ENCODE data around the gene OLFM4.

OLFM4 gene

DNA sequence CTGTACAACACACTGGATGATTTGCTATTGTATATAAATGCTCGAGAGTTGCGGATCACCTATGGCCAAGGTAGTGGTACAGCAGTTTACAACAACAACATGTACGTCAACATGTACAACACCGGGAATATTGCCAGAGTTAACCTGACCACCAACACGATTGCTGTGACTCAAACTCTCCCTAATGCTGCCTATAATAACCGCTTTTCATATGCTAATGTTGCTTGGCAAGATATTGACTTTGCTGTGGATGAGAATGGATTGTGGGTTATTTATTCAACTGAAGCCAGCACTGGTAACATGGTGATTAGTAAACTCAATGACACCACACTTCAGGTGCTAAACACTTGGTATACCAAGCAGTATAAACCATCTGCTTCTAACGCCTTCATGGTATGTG is 21.5 kb downstream of the OLFM4 start (continued):
- no peak for TF ChIP-seq ZBTB1 (tag by site-specific recombination; IDR thresholded peaks at IDR 0.05)
- TF ChIP-seq PRDM1 (tag by site-specific recombination; IDR thresholded peaks at IDR 0.05): no peak
- TF ChIP-seq, protein P1, sequence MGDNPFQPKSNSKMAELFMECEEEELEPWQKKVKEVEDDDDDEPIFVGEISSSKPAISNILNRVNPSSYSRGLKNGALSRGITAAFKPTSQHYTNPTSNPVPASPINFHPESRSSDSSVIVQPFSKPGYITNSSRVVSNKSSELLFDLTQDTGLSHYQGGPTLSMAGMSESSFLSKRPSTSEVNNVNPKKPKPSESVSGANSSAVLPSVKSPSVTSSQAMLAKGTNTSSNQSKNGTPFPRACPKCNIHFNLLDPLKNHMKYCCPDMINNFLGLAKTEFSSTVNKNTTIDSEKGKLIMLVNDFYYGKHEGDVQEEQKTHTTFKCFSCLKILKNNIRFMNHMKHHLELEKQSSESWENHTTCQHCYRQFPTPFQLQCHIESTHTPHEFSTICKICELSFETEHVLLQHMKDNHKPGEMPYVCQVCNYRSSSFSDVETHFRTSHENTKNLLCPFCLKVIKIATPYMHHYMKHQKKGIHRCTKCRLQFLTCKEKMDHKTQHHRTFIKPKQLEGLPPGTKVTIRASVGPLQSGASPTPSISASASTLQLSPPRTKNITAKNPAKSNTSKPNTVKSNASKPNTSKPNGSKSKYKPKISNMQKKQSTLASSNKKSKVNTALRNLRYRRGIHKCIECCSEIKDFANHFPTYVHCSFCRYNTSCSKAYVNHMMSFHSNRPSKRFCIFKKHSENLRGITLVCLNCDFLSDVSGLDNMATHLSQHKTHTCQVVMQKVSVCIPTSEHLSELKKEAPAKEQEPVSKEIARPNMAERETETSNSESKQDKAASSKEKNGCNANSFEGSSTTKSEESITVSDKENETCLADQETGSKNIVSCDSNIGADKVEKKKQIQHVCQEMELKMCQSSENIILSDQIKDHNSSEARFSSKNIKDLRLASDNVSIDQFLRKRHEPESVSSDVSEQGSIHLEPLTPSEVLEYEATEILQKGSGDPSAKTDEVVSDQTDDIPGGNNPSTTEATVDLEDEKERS (tag by site-specific recombination; IDR thresholded peaks at IDR 0.05): no peak
- TF ChIP-seq ZNF266 (tag by site-specific recombination; IDR thresholded peaks at IDR 0.05; ENCODE audit: low read depth): no peak
- TF ChIP-seq, protein P2, sequence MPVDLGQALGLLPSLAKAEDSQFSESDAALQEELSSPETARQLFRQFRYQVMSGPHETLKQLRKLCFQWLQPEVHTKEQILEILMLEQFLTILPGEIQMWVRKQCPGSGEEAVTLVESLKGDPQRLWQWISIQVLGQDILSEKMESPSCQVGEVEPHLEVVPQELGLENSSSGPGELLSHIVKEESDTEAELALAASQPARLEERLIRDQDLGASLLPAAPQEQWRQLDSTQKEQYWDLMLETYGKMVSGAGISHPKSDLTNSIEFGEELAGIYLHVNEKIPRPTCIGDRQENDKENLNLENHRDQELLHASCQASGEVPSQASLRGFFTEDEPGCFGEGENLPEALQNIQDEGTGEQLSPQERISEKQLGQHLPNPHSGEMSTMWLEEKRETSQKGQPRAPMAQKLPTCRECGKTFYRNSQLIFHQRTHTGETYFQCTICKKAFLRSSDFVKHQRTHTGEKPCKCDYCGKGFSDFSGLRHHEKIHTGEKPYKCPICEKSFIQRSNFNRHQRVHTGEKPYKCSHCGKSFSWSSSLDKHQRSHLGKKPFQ (tag by site-specific recombination; IDR thresholded peaks at IDR 0.05): no peak
- no peak for TF ChIP-seq MEIS1 (CRISPR knock-in tag; IDR thresholded peaks at IDR 0.05; ENCODE audit: borderline replicate concordance)
- TF ChIP-seq KLF10 (tag by site-specific recombination; IDR thresholded peaks at IDR 0.05): no peak
- TF ChIP-seq ZNF521 (tag by site-specific recombination; IDR thresholded peaks at IDR 0.05): no peak
- TF ChIP-seq, protein P3, sequence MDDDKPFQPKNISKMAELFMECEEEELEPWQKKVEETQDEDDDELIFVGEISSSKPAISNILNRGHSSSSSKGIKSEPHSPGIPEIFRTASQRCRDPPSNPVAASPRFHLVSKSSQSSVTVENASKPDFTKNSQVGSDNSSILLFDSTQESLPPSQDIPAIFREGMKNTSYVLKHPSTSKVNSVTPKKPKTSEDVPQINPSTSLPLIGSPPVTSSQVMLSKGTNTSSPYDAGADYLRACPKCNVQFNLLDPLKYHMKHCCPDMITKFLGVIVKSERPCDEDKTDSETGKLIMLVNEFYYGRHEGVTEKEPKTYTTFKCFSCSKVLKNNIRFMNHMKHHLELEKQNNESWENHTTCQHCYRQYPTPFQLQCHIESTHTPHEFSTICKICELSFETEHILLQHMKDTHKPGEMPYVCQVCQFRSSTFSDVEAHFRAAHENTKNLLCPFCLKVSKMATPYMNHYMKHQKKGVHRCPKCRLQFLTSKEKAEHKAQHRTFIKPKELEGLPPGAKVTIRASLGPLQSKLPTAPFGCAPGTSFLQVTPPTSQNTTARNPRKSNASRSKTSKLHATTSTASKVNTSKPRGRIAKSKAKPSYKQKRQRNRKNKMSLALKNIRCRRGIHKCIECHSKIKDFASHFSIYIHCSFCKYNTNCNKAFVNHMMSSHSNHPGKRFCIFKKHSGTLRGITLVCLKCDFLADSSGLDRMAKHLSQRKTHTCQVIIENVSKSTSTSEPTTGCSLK (tag by site-specific recombination; IDR thresholded peaks at IDR 0.05): no peak
- no peak for TF ChIP-seq MZF1 (tag by site-specific recombination; IDR thresholded peaks at IDR 0.05; ENCODE audit: borderline replicate concordance)
- no peak for TF ChIP-seq KLF1 (tag by site-specific recombination; IDR thresholded peaks at IDR 0.05)

DNA sequence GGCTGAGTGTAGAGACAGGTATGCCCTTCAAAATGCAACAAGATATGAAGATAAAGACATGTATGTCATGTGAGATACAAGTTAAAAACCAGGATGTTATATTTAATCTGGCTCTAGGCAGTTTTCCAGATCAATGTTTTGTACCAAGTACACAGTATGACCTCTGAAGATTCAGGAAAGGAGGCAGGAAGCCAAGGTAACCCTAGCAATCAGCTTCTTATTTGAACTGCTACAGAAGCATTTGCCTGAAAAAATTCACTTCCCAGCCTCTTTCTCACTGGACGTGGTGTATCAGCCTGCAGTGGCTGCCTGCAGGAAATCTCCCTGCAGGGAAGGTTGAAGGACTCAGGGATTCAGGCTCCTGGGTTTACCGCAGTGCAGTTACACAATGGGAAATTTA is 24.1 kb downstream of the OLFM4 start:
- Histone ChIP-seq H3K36me3 (ENCODE audit: control insufficient read depth in 2 of 2, insufficient read depth in 1 of 2, low read length in 2 of 2) (no peaks in the 10 kb centered on the region), H3K4me3 (ENCODE audit: low read depth, low read length) (no peak overlapping the region)
- CTCF ChIA-PET: interaction anchor here (1.6 kb wide), 1 partner anchor 84 kb away, joined by 6 read pairs; no protein-coding TSS in a partner anchor

More for the DNA sequence above, 24.1 kb downstream of the OLFM4 start:
- Histone ChIP-seq H3K4me1 (ENCODE audit: control insufficient read depth, insufficient read depth, low read length) (no peaks in the 10 kb centered on the region), H3K27ac (ENCODE audit: extremely low read depth, low read depth, low read length) (no peak overlapping the region), H3K9me3 (ENCODE audit: control insufficient read depth, insufficient read depth, low read depth, low read length) (no peaks in the 10 kb centered on the region)
- POLR2A ChIA-PET: no interaction called here
- TF ChIP-seq YY1 (tag by site-specific recombination; IDR thresholded peaks at IDR 0.05) (no peak), ZNF585B (tag by site-specific recombination; IDR thresholded peaks at IDR 0.05) (no peak), ZNF155 (tag by site-specific recombination; IDR thresholded peaks at IDR 0.05) (no peak), ZNF571 (tag by site-specific recombination; IDR thresholded peaks at IDR 0.05) (no peak), ZFP3 (tag by site-specific recombination; IDR thresholded peaks at IDR 0.05; ENCODE audit: low read depth) (no peak), ZFP69B (tag by site-specific recombination; IDR thresholded peaks at IDR 0.05) (no peak), ZNF629 (tag by site-specific recombination; IDR thresholded peaks at IDR 0.05) (no peak), ZEB2 (tag by site-specific recombination; IDR thresholded peaks at IDR 0.05) (no peak), SP3 (tag by site-specific recombination; IDR thresholded peaks at IDR 0.05) (no peak), TCF7L2 (IDR thresholded peaks at IDR 0.05; ENCODE audit: borderline replicate concordance, low read depth, low read length) (no peak), ZNF174 (tag by site-specific recombination; IDR thresholded peaks at IDR 0.05) (no peak), ZNF423 (tag by site-specific recombination; IDR thresholded peaks at IDR 0.05) (no peak), ZNF341 (tag by site-specific recombination; IDR thresholded peaks at IDR 0.05; ENCODE audit: low read depth) (no peak), SP7 (tag by site-specific recombination; IDR thresholded peaks at IDR 0.05) (no peak), ZBTB20 (tag by site-specific recombination; IDR thresholded peaks at IDR 0.05) (no peak), ZSCAN30 (tag by site-specific recombination; IDR thresholded peaks at IDR 0.05) (no peak)
- TF ChIP-seq, protein P4, sequence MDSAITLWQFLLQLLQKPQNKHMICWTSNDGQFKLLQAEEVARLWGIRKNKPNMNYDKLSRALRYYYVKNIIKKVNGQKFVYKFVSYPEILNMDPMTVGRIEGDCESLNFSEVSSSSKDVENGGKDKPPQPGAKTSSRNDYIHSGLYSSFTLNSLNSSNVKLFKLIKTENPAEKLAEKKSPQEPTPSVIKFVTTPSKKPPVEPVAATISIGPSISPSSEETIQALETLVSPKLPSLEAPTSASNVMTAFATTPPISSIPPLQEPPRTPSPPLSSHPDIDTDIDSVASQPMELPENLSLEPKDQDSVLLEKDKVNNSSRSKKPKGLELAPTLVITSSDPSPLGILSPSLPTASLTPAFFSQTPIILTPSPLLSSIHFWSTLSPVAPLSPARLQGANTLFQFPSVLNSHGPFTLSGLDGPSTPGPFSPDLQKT (IDR thresholded peaks at IDR 0.05; ENCODE audit: borderline replicate concordance, low read depth, low read length): no peak
- TF ChIP-seq, protein P5, sequence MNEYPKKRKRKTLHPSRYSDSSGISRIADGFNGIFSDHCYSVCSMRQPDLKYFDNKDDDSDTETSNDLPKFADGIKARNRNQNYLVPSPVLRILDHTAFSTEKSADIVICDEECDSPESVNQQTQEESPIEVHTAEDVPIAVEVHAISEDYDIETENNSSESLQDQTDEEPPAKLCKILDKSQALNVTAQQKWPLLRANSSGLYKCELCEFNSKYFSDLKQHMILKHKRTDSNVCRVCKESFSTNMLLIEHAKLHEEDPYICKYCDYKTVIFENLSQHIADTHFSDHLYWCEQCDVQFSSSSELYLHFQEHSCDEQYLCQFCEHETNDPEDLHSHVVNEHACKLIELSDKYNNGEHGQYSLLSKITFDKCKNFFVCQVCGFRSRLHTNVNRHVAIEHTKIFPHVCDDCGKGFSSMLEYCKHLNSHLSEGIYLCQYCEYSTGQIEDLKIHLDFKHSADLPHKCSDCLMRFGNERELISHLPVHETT (tag by site-specific recombination; IDR thresholded peaks at IDR 0.05): no peak

Data from HEK293 (cell line).